Chondrocyte (in vitro differentiated cells): ENCODE data around the gene GRK5. TPM values are rescaled to one million over a fixed set of nuclear protein-coding genes. Genes with fewer than 3 reads are reported as not detected.
"Not testable (repeated sequence)": the region's sequence is repeated elsewhere in the genome, so short reads cannot be mapped to it uniquely, and the experiment has no call there.

Experiments
- DNase-seq: peaks from one replicate; pipeline ENCODE4 v3.0.0; 2021; ENCODE audit warnings: mixed read lengths, low spot score
- H3K27ac Mint-ChIP-seq: one replicate; pipeline ENCODE4 v1.8.0; 2021; ENCODE audit warnings: mild to moderate bottlenecking, moderate library complexity, mixed read lengths; ENCODE audit not compliant: unreplicated experiment
- H3K27me3 Mint-ChIP-seq: 2 replicates; pipeline ENCODE4 v1.8.0; 2021; ENCODE audit warnings: low read depth, mixed read lengths
- H3K36me3 Mint-ChIP-seq: 2 replicates; pipeline ENCODE4 v1.8.0; 2021; ENCODE audit warnings: low read depth, mixed read lengths
- H3K4me1 Mint-ChIP-seq: 2 replicates; pipeline ENCODE4 v1.8.0; 2021; ENCODE audit warnings: low read depth, mild to moderate bottlenecking, mixed read lengths
- H3K4me3 Mint-ChIP-seq: one replicate; pipeline ENCODE4 v1.8.0; 2021; ENCODE audit warnings: mild to moderate bottlenecking, moderate library complexity, mixed read lengths; ENCODE audit not compliant: unreplicated experiment
- H3K9me3 Mint-ChIP-seq: 2 replicates; pipeline ENCODE4 v1.8.0; 2021; ENCODE audit warnings: low read depth, mixed read lengths
- CTCF ChIP-seq: fragments of 200-600 bp; sonication (generic); IDR thresholded peaks from 2 replicates; pipeline ENCODE4 v1.5.0; 2021; ENCODE audit warnings: antibody characterized with exemption, mild to moderate bottlenecking, moderate library complexity
- total RNA-seq: library from RNA; stranded (reverse); gene quantifications from 3 replicates; pipeline ENCODE4 v1.2.1, GENCODE V29; 2021

The GRK5 gene
- total RNA-seq, 1 donor from 2014 or later = 16.4 TPM

GRCh38 chr10:119270762-119271366, 63.5 kb downstream of the GRK5 start:
- Mint-ChIP-seq H3K4me1 (peaks cover 20% of the 10 kb centered on the region), H3K36me3 (no peaks in the 10 kb centered on the region), H3K4me3 (no peak overlapping the region), H3K27ac (no peak overlapping the region), H3K27me3 (no peaks in the 10 kb centered on the region), H3K9me3 (no peaks in the 10 kb centered on the region)
- no peak for TF ChIP-seq CTCF
- peak; percentile 72 for DNase-seq

- not testable (repeated sequence) for H3K36me3 Mint-ChIP-seq, DNase-seq, H3K27ac Mint-ChIP-seq, H3K4me3 Mint-ChIP-seq, H3K27me3 Mint-ChIP-seq, H3K9me3 Mint-ChIP-seq
- H3K4me1 Mint-ChIP-seq = peaks cover 22% of the 10 kb centered on the region
Measured at GRCh38 chr10:119272338-119272734, 65.0 kb downstream of the GRK5 start.

GRCh38 chr10:119272736-119273135, 65.4 kb downstream of the GRK5 start:
- TF ChIP-seq CTCF = no peak
- Mint-ChIP-seq H3K9me3 (no peaks in the 10 kb centered on the region), H3K27ac (no peak overlapping the region), H3K36me3 (no peaks in the 10 kb centered on the region), H3K4me3 (no peak overlapping the region), H3K4me1 (peaks cover 22% of the 10 kb centered on the region), H3K27me3 (no peaks in the 10 kb centered on the region)
- peak; percentile 56 for DNase-seq

- no peak for TF ChIP-seq CTCF
- no peaks in the 10 kb centered on the region for H3K9me3 Mint-ChIP-seq
- no peak overlapping the region for H3K27ac Mint-ChIP-seq
- H3K27me3 Mint-ChIP-seq = no peaks in the 10 kb centered on the region
- H3K4me1 Mint-ChIP-seq = peaks cover 22% of the 10 kb centered on the region
- peak; percentile 37 for DNase-seq
- H3K4me3 Mint-ChIP-seq = no peak overlapping the region
- no peaks in the 10 kb centered on the region for H3K36me3 Mint-ChIP-seq
Measured at GRCh38 chr10:119273413-119273812, 66.0 kb downstream of the GRK5 start.

GRCh38 chr10:119274519-119275045, 67.2 kb downstream of the GRK5 start:
- Mint-ChIP-seq H3K4me3 (no peak overlapping the region), H3K9me3 (no peaks in the 10 kb centered on the region), H3K27me3 (no peaks in the 10 kb centered on the region), H3K36me3 (no peaks in the 10 kb centered on the region), H3K27ac (no peak overlapping the region), H3K4me1 (peaks cover 22% of the 10 kb centered on the region)
- no peak for TF ChIP-seq CTCF
- peak; percentile 50 for DNase-seq

GRCh38 chr10:119275085-119275484, 67.7 kb downstream of the GRK5 start:
- Mint-ChIP-seq H3K27me3 (no peaks in the 10 kb centered on the region), H3K9me3 (no peaks in the 10 kb centered on the region), H3K36me3 (no peaks in the 10 kb centered on the region), H3K4me1 (peaks cover 22% of the 10 kb centered on the region), H3K4me3 (no peak overlapping the region), H3K27ac (no peak overlapping the region)
- no peak for TF ChIP-seq CTCF
- peak; percentile 14 for DNase-seq

- peaks cover 15% of the 10 kb centered on the region for H3K4me1 Mint-ChIP-seq
- not testable (repeated sequence) for H3K27ac Mint-ChIP-seq, H3K9me3 Mint-ChIP-seq
Measured at GRCh38 chr10:119276194-119276593, 68.8 kb downstream of the GRK5 start.

More at GRCh38 chr10:119276194-119276593, 68.8 kb downstream of the GRK5 start:
- not testable (repeated sequence) for H3K27me3 Mint-ChIP-seq, H3K4me3 Mint-ChIP-seq, H3K36me3 Mint-ChIP-seq, DNase-seq
